NCI-H446 treated with DMSO at 0.1 percent for 48 hours (cell line): ENCODE measurements around the gene TNFRSF21.
"Not testable (repeated sequence)": the region's sequence is repeated elsewhere in the genome, so short reads cannot be mapped to it uniquely, and the experiment has no call there.

Experiments
- DNase-seq: peaks from one replicate; lab custom pipeline; 2025; lab: John Stamatoyannopoulos, UW

The TNFRSF21 gene

DNA sequence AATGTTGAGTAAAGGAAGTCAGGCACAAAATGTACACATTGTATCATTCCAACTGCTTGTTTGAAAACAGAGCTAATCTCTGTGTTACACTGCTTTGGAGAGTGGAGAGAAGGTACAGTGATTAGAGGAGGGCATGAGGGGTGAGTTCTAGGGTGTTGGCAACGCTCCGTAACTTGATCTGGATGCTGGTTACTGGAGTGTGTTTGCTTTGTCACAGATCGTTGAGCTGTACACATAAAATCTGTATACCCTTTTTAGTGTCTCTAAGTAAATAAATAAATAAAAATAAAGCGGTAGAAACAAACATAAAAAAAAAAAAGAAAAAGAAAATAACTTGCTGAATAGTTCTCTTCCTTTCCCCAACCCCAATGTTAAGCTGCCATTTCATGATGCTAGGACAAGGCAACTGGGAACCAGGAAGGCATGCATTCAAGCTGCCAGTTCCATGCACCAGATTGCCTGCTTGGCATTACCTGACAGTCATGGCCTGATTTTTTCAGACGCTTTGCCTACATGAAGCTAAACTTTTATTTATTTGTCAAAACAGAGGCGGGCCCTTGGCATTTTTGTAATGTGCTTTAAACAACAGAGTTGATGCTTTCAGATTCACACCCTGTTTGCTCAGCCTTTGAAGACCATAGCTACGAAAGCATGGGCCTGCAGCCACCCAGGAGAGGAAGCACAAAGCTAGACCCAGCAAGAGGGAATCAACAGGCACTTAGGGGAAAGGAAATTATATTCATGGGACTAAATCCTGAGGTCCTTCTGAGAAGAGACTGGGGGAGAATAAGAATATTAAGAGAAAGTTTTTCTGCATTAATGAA, 21.2 kb downstream of the TNFRSF21 start:
- no peak for DNase-seq

GRCh38 chr6:47286301-47286700, 23.4 kb downstream of the TNFRSF21 start:
- no peak for DNase-seq

DNA sequence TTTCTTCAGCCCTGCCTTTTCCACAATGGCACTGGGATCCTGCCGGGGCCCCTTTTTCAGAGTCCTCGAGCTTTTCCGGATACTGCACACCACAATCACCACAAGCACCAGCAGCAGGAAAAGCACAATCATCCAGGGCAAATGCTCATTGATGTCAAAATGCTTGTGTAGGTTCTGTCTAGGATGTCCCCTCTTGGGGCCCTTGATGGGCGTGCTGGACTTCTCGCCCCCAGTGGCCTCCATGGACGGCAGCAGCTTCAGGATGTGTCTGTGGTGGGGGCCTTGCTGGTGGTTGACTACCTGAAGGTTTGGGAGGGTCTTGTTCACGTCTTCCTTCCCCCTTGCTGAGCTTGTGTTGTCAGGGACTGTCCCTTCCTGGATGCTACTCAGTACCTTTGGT, 25.7 kb downstream of the TNFRSF21 start:
- no peak for DNase-seq

DNA sequence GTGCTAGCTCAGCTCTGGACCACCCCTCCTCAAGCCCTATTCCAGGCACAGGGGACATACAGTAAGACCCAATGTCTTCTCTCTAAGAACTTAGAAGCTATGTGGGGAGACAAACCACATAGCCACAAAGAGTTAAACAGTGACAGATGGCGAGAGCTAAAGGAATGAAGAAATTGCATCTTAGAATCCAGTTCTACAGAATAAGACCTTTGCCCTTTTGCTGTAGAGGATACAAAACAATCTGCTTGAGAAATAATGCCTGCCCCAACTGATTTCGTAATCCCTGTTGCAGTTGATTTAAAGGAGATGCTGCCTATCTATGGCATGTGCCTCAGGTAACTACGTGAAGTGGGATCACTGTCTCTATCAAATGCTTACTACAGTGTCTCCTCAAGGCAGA, 31.2 kb downstream of the TNFRSF21 start:
- DNase-seq = no peak

- DNase-seq = no peak
Observed at GRCh38 chr6:47277702-47278101, 32.0 kb downstream of the TNFRSF21 start.

GRCh38 chr6:47276377-47276776, 33.3 kb downstream of the TNFRSF21 start:
- DNase-seq = no peak

DNA sequence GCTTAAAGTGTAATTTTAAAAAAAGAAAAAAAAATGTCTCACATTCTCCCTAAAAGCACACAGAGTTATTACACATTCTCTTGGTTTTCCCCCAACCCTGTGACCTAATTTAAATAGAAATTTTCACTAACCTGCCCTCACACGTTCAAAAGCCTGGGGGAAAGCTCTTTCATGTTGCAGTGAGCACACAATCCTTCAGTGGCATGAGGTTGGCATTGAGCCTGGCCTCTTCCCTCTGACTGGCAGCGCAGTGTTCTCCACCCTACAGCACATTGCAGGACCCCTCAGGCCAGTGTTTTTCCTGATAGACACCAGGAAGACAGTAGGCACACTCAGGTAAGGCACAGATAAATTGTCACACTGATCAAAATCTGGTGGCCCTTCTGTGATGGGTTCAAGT, 34.1 kb downstream of the TNFRSF21 start:
- DNase-seq = no peak

GRCh38 chr6:47275132-47275531, 34.6 kb downstream of the TNFRSF21 start:
- not testable (repeated sequence) for DNase-seq

DNA sequence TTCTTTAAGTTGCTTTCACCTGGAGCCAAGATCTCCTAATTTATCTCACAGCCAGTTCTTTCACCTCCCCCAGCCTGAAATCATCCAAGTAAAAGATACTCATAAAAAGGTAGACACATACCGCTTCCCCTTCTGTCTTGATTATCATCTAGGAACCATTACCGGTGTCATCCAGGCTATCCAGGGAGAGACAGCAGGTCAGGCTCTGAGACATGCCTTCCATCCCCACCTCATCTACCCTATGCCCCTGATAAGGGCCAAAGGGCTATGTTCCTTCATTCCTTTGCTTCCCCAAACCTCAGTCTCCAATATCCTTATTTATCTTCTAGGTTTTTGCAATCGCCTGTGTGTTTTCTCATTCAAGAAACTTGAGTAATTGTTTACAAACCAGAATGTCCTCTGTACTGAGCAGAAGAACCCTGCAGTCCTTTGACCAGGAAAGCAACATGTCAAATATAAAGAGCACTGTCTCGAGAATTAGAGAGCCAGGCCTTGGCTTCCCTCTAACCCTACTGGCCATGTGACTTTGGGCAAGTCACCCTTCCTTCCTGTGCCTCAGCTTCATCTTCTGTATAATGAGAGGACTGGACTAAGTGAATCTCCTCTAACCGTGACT, 41.0 kb downstream of the TNFRSF21 start:
- no peak for DNase-seq

- no peak for DNase-seq
Observed at GRCh38 chr6:47267301-47267700, 42.4 kb downstream of the TNFRSF21 start.

GRCh38 chr6:47265971-47266370, 43.7 kb downstream of the TNFRSF21 start:
- no peak for DNase-seq

GRCh38 chr6:47264775-47265184, 44.9 kb downstream of the TNFRSF21 start:
- DNase-seq = no peak

- no peak for DNase-seq
Observed at GRCh38 chr6:47263268-47263667, 46.4 kb downstream of the TNFRSF21 start.

DNA sequence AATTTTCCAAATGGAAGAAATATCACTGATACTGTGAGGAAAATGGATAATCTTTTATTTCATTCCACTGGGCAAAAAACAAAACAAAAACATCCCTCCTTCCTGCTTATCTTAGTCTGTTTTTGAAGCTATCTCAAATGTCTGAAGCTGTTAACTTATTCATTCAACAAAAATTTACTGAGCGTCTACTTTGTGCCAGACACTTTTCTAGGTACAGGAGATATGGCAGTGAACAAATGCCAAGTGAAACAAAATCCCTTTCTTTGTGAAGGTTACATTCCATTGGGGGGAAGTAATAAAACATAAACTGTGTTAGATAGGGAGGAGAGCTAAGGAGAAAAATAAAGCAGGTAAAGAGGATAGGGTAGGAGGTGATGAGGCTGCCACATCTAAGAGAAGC, 47.5 kb downstream of the TNFRSF21 start:
- DNase-seq = no peak

GRCh38 chr6:47261191-47261590, 48.5 kb downstream of the TNFRSF21 start:
- no peak for DNase-seq

GRCh38 chr6:47260021-47260420, 49.7 kb downstream of the TNFRSF21 start:
- DNase-seq = no peak

DNA sequence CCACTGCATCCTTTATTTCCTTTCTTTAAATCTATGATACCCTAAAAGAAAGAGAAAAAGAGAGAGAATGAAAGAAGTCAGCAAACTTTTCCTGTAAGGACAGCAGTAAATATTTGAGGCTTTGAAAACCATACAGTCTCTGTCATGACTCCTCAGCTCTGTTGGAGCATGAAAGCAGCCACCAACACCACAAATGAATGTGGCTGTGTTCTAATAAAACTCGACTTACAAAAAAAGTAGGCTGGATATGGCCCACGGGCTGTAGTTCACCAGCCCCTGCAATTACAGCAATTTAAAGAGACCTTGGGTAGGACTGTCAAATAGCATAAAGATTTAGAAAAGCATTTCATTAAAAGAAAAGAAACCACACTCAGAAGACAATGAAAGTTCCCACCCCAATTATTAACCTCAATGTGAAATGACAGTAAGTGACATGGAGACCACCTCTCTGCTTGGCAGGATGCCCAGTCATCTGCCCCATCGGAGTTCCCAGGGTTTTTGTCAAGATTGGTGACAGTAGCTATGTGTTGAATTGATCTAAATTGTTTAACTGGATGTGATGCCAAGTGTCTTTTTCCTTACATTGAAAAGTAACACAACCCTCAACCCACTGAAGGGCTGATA, 50.9 kb downstream of the TNFRSF21 start:
- no peak for DNase-seq

- no peak for DNase-seq
Observed at GRCh38 chr6:47256981-47257730, 52.5 kb downstream of the TNFRSF21 start.

DNA sequence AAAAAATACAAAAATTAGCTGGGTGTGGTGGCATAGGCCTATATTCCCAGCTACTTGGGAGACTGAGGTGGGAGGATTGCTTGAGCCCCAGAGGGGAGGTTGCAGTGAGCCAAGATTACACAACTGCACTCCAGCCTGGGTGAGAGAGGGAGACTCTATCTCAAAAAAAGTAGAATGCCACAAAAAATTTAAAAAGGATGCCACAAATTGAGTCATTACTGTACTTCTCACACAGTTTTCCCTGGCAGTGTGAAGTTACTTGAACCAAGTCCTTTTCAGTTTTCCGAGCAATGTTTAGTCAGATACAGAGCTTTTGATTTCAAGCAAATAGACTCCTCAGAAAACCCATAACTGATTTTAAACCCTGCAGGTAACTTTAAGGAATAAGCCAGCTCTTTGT, 53.3 kb downstream of the TNFRSF21 start:
- no peak for DNase-seq

- DNase-seq = no peak
Observed at GRCh38 chr6:47254906-47255305, 54.8 kb downstream of the TNFRSF21 start.

DNA sequence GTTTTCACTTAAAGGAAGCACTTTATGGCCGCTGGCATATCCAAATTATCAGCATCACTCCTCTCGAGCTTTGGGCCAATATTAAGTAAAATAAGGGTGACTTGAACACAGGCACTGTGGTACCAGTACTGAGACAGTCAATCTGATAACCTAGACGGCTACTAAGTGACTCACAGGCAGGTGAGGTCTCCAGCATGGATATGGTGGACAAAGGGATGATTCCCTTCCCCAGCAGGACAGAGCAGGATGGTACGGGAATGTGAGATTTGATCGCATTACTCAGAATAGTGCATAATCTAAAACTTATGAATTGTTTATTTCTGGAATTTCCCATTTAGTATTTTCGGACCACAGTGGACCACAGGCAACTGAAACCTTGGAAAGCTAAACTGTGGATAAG, 55.7 kb downstream of the TNFRSF21 start:
- DNase-seq = no peak

DNA sequence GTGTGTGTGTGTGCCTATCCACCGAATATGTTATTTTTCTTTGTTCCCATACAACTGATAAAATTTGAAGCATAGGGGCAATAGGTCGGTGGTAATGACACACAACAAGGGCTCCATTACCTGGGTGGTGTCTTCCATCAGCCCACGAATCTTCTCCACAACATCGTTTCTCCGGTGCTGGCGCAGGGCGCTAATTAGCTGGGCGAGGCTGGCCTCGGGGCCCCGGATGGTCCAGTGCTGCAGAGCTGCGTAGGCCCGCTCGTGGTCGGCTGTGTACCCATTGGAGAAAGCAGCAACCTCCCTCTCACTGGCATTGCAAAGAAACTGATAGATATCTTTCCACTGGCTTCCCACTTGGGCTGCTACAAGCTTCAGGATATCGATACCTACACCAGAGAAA, 56.6 kb downstream of the TNFRSF21 start:
- no peak for DNase-seq

DNA sequence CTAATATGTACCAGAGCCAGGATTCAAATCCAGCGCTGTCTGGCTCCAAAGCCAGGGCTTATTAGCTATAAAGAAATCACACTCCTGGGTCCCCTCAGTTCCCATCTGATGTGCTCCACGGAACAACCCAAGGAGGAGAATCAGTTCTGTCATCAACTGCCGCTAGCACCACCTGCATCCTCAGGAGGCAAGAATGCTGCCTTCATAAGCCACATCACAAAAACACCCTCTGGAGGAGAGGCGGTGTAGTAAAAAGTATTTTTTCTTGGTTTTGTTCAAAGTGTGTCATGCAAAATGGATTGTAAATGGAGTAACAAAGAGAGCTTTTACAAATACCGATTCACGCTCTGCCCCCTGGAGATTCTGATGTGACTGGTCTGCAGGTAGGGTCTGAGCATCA, 57.1 kb downstream of the TNFRSF21 start:
- no peak for DNase-seq
